ENCODE data around the gene DCK. TPM values are rescaled to one million over a fixed set of nuclear protein-coding genes. Genes with fewer than 3 reads are reported as not detected.
"Not testable (repeated sequence)": the region's sequence is repeated elsewhere in the genome, so short reads cannot be mapped to it uniquely, and the experiment has no call there.

DCK gene
- total RNA-seq, 6 experiments from 2014 or later: 1.9 to 7.2 (median 3.6) TPM

GRCh38 chr4:71049395-71049794, 55.9 kb downstream of the DCK start:
- Histone ChIP-seq H3K9me3 (no peaks in the 10 kb centered on the region), H3K27me3 (no peaks in the 10 kb centered on the region), H3K4me1 (no peaks in the 10 kb centered on the region), H3K36me3 (no peaks in the 10 kb centered on the region), H3K4me3 (no peak overlapping the region), H3K27ac (no peak overlapping the region)
- intact Hi-C loops (cut with DNase I): no loop called here
- no peak for DNase-seq
- TF ChIP-seq POLR2A (IDR thresholded peaks at IDR 0.05): no peak
- TF ChIP-seq, protein P1, sequence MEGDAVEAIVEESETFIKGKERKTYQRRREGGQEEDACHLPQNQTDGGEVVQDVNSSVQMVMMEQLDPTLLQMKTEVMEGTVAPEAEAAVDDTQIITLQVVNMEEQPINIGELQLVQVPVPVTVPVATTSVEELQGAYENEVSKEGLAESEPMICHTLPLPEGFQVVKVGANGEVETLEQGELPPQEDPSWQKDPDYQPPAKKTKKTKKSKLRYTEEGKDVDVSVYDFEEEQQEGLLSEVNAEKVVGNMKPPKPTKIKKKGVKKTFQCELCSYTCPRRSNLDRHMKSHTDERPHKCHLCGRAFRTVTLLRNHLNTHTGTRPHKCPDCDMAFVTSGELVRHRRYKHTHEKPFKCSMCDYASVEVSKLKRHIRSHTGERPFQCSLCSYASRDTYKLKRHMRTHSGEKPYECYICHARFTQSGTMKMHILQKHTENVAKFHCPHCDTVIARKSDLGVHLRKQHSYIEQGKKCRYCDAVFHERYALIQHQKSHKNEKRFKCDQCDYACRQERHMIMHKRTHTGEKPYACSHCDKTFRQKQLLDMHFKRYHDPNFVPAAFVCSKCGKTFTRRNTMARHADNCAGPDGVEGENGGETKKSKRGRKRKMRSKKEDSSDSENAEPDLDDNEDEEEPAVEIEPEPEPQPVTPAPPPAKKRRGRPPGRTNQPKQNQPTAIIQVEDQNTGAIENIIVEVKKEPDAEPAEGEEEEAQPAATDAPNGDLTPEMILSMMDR (IDR thresholded peaks at IDR 0.05): no peak
- 71% methylated on average over 5 of the region's 5 CpGs for WGBS (ENCODE audit: insufficient coverage, low coverage, low lambda C conversion rate, missing lambda C conversion rate)
- no peak for ATAC-seq

DNA sequence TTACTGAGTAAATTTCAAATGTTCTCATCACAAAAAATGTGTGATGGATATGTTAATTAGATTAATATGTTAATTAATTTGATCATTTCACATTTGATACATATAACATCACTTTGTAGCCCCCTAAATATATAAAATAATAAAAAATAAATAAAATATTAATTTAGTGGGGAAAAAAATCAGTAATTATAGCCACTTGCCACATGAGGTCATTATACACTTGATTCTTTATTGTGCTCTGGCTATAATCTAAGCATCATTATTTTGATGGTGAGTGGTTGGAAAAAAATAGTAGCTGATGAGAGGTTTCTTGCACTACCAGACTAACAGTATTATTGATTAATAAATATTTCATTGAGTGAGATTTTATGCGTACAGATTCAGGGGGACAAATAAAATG, 57.4 kb downstream of the DCK start:
- Histone ChIP-seq H3K4me1 (no peaks in the 10 kb centered on the region), H3K4me3 (no peak overlapping the region), H3K27ac (no peak overlapping the region), H3K27me3 (no peaks in the 10 kb centered on the region), H3K36me3 (no peaks in the 10 kb centered on the region), H3K9me3 (no peaks in the 10 kb centered on the region)
- no peak for ATAC-seq
- no peak for DNase-seq
- 71% methylated on average over 1 of the region's 1 CpG for WGBS (ENCODE audit: insufficient coverage, low coverage, low lambda C conversion rate, missing lambda C conversion rate)
- TF ChIP-seq, protein P1 (IDR thresholded peaks at IDR 0.05): peak in 2 of 4 donors; percentile 20 to 27
- no peak for TF ChIP-seq POLR2A (IDR thresholded peaks at IDR 0.05)
- intact Hi-C loops (cut with DNase I): no loop called here

DNA sequence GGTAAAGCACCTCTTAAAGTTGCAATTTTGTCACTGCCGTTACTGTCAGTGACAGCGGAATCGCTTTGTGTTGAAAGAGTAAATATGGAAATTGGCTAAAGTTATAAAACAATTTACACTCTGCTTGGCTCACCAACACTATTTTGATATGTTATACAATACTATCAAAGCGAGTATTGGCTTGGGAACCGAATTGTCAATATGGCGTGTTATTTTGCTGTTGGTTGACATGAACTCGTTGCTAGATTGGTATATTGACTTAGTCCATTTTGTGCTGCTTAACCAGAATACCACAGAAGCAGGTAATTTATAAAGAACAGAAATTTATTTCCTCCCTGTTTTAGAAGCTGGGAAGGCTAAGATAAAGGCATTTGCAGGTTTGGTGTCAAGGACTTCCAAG, 58.6 kb downstream of the DCK start:
- Histone ChIP-seq H3K27ac (no peak overlapping the region), H3K4me3 (no peak overlapping the region), H3K9me3 (no peaks in the 10 kb centered on the region), H3K4me1 (no peaks in the 10 kb centered on the region), H3K27me3 (no peaks in the 10 kb centered on the region), H3K36me3 (no peaks in the 10 kb centered on the region)
- no peak for DNase-seq
- intact Hi-C loops (cut with DNase I): no loop called here
- 73% methylated on average over 7 of the region's 7 CpGs for WGBS (ENCODE audit: insufficient coverage, low coverage, low lambda C conversion rate, missing lambda C conversion rate)
- no peak for TF ChIP-seq POLR2A (IDR thresholded peaks at IDR 0.05)
- TF ChIP-seq, protein P1 (IDR thresholded peaks at IDR 0.05): no peak
- no peak for ATAC-seq

DNA sequence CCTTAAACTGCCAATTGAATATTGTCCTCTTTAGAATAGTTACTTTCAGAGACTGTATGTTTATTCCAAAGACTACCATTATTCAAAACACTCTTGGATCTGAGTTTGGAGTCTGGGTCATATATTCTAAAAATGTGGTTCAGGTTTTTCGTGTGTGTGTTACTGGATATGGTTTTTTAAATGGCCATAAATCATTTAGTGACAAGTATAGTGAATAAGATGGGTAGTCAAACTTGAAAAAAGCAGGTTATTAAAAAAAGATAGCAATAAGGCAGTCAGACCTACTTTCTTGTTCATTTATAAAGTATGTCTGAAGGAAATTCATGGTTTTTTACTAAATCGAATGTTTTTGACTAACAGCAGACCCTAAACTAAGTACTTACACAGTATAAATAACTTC, 59.3 kb downstream of the DCK start:
- H3K9me3 ChIP-seq: no peaks in the 10 kb centered on the region
- WGBS (ENCODE audit: insufficient coverage, low coverage, low lambda C conversion rate, missing lambda C conversion rate): 65% methylated on average over 2 of the region's 2 CpGs
- ATAC-seq: no peak
- H3K4me3 ChIP-seq: no peak overlapping the region
- TF ChIP-seq POLR2A (IDR thresholded peaks at IDR 0.05): no peak
- TF ChIP-seq, protein P1 (IDR thresholded peaks at IDR 0.05): no peak
- no peak overlapping the region for H3K27ac ChIP-seq
- no peak for DNase-seq
- no peaks in the 10 kb centered on the region for H3K27me3 ChIP-seq
- intact Hi-C loops (cut with DNase I): no loop called here
- no peaks in the 10 kb centered on the region for H3K36me3 ChIP-seq
- no peaks in the 10 kb centered on the region for H3K4me1 ChIP-seq

GRCh38 chr4:71053613-71054012, 60.2 kb downstream of the DCK start:
- H3K4me3 ChIP-seq; DNase-seq; H3K36me3 ChIP-seq; H3K27me3 ChIP-seq; ATAC-seq; H3K9me3 ChIP-seq; H3K27ac ChIP-seq; H3K4me1 ChIP-seq; intact Hi-C loops (cut with DNase I): not testable (repeated sequence)
- WGBS (ENCODE audit: insufficient coverage, low coverage, low lambda C conversion rate, missing lambda C conversion rate): 60% methylated on average over 1 of the region's 1 CpG

DNA sequence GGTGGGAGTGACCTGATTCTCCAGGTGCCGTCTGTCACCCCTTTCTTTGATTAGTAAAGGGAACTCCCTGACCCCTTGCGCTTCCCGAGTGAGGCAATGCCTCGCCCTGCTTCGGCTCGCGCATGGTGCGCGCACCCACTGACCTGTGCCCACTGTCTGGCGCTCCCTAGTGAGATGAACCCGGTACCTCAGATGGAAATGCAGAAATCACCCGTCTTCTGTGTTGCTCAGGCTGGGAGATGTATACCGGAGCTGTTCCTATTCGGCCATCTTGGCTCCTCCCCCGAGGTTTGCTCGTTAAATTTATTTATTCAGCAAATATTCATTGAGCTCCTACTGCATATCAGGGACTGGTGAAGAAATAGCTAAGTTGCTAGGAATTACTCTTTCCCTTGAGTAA, 66.1 kb downstream of the DCK start:
- H3K4me3 ChIP-seq; DNase-seq; H3K9me3 ChIP-seq; intact Hi-C loops (cut with DNase I); H3K36me3 ChIP-seq; H3K27me3 ChIP-seq; H3K27ac ChIP-seq; ATAC-seq; H3K4me1 ChIP-seq: not testable (repeated sequence)
- WGBS (ENCODE audit: insufficient coverage, low coverage, low lambda C conversion rate, missing lambda C conversion rate): 89% methylated on average over 7 of the region's 16 CpGs
